Fibroblast of pulmonary artery (primary cell): ENCODE data around the gene FRMD4A.

ENCODE experiments used
- DNase-seq: peaks from one replicate; pipeline ENCODE4 v3.0.0-alpha.2; 2010; ENCODE audit warnings: low read depth
- H3K4me3 ChIP-seq: replicated peaks from 2 replicates; pipeline ENCODE4 v1.5.1; 2011; ENCODE audit warnings: low read depth, mild to moderate bottlenecking, control low read depth, low read length, moderate library complexity
- CTCF ChIP-seq: IDR thresholded peaks from 2 replicates; pipeline ENCODE4 v1.5.1; 2011; ENCODE audit warnings: mild to moderate bottlenecking, control low read depth, low read length, inconsistent platforms; ENCODE audit errors: missing control alignments

Gene FRMD4A

GRCh38 chr10:13917791-13918190 lies 412.9 kb downstream of the FRMD4A start:
- no peak for DNase-seq
- no peak overlapping the region for H3K4me3 ChIP-seq
- TF ChIP-seq CTCF, result no peak

- TF ChIP-seq CTCF, result no peak
- DNase-seq, result no peak
Observed at GRCh38 chr10:13916384-13916947, 414.3 kb downstream of the FRMD4A start.

GRCh38 chr10:13915710-13916109 lies 415.0 kb downstream of the FRMD4A start:
- H3K4me3 ChIP-seq, result no peak overlapping the region
- DNase-seq, result no peak
- TF ChIP-seq CTCF, result no peak

More at GRCh38 chr10:13916384-13916947, 414.3 kb downstream of the FRMD4A start:
- H3K4me3 ChIP-seq, result no peak overlapping the region

GRCh38 chr10:13913897-13914296 lies 416.8 kb downstream of the FRMD4A start:
- no peak overlapping the region for H3K4me3 ChIP-seq
- TF ChIP-seq CTCF, result no peak
- no peak for DNase-seq

GRCh38 chr10:13911821-13912520 lies 418.8 kb downstream of the FRMD4A start:
- H3K4me3 ChIP-seq, result no peak overlapping the region
- no peak for TF ChIP-seq CTCF

GRCh38 chr10:13909516-13910258 lies 421.0 kb downstream of the FRMD4A start:
- peak; percentile 80 for DNase-seq
- TF ChIP-seq CTCF, result no peak
- H3K4me3 ChIP-seq, result no peak overlapping the region

More at GRCh38 chr10:13911821-13912520, 418.8 kb downstream of the FRMD4A start:
- DNase-seq, result no peak
